MV-4-11 (cell line): ENCODE results near the gene CPXM1.
"Not testable (repeated sequence)": the region's sequence is repeated elsewhere in the genome, so short reads cannot be mapped to it uniquely, and the experiment has no call there.

ENCODE experiments used
- DNase-seq: peaks from one replicate; lab custom pipeline; 2025; lab: John Stamatoyannopoulos, UW

Gene CPXM1

DNA sequence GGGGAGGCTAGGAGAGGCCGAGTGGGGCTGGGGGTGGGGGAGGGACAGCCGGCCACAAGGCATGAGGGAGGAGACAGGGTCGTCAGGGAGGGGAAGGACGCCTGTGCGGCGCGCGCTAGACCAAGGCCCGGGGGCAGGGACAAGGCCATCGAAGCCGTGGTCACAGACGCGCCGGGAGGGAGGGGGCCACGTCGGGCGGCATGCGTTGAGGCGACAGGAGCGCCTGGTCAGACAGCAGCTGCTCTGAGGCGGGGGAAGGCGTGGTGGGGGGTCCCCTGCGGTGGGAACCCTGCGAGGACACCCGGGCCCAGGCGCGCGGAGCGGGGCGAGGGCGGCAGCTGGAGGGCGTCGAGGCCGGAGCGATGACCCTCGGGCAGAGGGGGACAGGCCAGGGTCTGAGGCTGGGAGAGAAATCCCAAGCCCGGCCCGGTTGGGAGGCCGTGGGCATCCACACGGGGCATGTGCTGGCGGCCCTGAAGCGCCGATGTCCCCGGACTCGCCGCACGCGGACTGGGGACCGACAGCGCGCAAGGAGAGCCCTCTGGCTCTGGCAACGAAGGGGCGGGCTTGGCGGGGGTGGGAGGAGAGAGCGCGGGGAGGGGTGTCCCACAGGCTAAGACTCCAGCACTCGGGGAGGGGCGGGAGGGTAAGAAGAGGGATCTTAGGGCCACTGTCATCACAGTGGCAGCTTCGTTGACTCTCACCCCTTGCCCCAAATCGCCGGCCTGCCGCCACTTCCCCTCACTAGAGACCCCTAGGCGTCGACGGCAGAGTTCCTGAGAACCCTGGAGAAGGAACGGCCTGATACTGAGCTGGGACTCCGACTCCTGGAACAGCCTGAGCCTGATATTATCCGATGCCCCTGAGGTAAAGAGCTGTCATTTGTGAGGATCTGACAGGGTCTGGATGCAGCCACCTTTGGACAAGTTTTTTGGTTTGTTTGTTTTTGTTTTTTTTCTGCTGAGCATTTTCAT, 20.8 kb upstream of the CPXM1 start:
- DNase-seq = no peak

GRCh38 chr20:2820084-2820895, 19.9 kb upstream of the CPXM1 start:
- DNase-seq = no peak

- DNase-seq = no peak
These were observed 17.6 kb upstream of the CPXM1 start for GRCh38 chr20:2817891-2818595.

DNA sequence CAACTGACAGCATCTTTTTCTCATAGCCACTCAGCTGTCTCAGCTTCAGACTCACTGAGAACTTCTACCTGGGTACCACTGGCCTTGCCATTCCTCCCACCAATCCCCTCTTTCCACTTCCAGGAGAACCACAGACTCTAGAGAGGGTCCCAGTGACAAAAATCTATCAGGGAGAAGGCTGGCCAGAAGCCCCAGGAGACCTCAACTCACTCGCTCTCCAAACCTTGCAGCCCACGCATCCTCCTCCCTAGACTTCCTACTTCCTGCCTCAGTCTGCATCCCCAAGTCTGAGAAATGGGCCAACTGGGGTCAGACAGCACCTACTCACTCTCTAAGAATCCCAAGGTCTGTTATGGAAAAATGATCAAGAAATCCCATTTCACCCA, 16.9 kb upstream of the CPXM1 start:
- DNase-seq = no peak

GRCh38 chr20:2816583-2817340, 16.3 kb upstream of the CPXM1 start:
- DNase-seq = no peak

- DNase-seq = no peak
These were observed 15.7 kb upstream of the CPXM1 start, which contains the start of gene TMEM239 for GRCh38 chr20:2816030-2816582. TSS of gene TMEM239 (plus strand) at chr20:2816364. CDS start at chr20:2816555, 191 bp downstream.

- DNase-seq = no peak
These were observed 14.9 kb upstream of the CPXM1 start for GRCh38 chr20:2815242-2815900.

DNA sequence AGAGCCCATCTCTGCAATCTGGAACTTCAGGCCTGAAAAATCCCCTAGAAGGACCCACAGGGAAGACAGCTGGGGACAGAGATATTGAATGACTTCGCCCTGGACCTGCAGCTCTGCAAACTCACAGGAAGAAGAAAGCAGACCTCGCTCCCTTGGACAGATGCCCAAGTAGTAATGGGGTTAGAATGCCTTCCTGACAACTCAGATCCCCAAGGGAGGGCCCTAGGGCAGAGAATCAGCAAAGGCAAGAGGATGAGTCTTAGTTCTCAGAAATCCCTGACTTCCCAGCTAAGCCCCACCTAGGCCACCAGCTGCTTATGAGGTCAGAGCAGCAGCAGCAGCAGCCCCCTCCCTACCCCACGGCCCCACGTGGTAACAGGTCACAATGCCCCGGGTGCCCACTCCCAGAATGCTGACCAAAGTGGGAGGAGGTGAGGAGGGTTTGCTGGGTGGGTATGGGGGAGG, 14.2 kb upstream of the CPXM1 start, which contains the start of gene C20orf141:
Gene C20orf141, plus strand, starts transcription at position 401 of the 465 bp plus-strand sequence. CDS start 198 bp downstream, outside the sequence.
- peak; percentile 33 for DNase-seq

- DNase-seq = no peak
These were observed 13.6 kb upstream of the CPXM1 start for GRCh38 chr20:2814076-2814475.

DNA sequence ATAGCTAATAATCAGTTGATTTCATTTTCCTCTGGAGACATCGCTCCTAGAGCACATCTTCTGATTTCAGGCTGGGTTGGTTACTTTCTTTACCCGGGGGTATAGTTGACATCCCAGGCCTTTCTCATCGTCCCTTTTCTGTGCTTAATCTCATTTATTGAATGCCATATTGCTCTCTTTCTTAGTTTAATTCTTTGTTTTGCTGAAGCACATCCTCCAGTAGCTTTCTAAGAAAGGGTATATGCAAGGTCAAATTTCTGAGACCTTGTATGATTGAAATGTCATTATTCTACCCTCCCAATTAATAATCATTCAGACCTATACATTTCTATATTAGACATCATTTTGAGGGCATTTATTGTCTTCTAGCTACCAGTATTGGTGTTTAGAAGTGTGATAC, 11.8 kb upstream of the CPXM1 start:
- DNase-seq = no peak

DNA sequence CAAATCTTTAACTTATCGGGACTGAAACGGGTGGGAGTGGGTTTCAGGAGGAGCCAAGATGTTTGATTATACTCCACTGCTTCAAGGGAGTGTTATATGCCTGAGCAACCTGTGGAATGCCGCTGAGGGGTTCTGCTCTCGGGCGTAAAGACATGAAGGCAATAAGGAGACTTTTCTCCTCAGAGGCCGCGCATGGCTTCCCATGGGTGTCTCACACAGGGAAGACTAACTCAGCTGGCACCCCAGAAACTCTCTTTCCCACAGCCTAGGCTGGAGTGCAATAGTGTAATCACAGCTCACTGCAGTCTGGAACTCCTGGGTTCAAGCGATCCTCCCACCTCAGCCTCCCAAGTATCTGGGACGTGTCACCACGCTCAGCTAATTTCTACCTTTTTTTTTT, 9.3 kb upstream of the CPXM1 start:
- no peak for DNase-seq

DNA sequence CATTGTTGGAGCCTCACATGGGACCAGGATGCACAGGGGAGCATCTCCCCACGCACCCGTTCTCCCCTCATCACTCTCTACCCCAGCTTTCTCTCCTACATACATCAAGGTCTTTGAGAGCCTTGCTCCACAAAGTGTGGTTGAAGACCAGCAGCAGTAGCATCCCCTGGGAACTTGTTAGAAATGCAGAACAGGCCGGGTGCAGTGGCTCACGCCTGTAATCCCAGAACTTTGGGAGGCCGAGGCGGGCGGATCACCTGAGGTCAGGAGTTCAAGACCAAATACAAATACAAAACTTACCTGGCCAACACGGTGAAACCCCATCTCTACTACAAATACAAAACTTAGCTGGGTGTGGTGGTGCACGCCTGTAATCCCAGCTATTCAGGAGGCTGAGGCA, 7.5 kb upstream of the CPXM1 start:
- DNase-seq = not testable (repeated sequence)

- DNase-seq = no peak
These were observed 6.6 kb upstream of the CPXM1 start for GRCh38 chr20:2807019-2807418.

DNA sequence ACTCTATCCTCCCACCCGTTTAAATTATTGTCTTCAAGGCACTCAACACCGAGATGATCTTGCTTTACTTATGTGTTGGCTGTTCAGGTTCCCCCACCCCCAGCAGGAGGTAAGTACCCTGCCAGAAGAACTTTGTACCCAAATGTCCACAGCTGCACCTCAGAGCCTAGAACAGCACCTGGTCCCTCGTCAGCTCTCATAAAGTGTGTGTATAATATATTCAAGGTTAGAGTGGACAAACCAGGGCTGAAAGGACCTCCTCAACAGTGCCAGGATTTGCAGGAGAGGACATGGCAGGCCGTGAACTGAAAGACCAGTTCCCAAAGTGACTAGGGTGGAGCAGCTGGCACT, 5.9 kb upstream of the CPXM1 start:
- DNase-seq = no peak

DNA sequence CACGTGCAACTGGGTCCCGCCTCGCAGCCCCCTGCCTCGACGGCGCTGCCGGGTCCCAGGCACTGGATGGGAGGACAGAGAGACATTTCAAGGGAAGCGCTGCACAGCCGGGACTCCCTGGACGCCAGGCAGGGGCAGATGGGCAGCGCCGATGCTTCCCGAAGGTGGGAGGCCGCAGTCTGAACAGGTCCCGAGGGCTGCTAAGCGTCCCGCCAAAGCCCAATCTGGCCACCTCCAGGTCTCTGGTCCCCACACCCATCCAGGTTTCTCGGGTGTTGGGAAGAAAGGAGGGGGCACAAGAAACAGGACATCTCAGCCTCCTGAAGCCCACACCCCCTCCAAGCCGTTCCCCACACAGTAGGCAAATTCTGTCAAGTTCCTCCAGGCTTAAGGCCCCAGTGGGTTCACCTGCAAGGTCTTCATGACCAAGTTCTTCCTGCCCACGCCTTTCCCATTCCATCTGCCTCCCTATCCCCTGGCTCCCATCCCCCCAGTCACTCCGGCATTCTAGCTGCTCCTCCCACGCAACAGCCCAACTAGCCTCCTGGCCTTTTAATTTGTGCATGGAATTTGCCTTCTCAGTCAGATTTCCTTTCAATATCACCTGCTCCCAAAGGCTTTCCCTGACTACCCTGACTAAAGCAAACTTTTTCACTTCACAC, 5.4 kb upstream of the CPXM1 start:
- DNase-seq = no peak

DNA sequence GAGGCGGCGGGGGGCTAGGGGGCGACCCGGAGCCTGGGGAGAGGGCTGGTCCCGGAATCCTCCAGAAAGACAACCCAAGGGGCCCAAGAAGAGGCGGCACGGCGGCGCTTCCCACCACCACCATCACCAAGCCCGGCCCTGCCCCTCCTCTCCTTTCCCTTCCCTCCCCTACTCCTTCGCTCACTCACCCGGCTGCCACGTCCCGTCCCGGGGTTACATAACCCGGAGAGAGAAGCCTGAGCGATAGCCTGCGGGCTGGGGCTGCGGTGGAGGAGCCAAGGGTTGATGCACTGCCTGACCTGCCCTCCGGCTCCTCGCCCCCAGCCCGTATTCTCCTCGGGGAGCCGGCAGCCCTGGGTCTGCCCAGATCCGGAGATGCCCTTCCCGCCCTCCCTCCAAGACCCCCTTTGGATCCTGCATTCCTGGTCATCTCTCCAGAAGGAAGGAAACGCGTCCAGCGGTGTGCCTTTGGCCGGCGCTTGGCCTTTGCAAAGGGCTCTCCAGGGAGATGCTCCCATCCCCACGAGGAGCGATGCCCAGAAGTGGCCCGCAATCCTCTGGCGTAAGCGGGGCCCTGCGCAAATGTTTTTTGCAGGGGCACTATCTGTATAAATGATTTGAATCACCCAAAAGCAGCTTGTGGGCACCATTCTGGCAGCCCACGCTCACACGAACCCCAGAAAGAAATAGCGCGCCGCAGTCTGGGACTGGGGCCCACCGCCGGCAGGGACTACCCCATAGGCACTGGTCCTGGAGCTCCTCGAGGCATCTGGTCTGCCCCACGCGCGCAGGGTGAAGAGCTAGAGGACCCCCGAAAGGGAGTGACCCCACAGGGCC, 4.6 kb upstream of the CPXM1 start:
- peak; percentile 41 for DNase-seq

- no peak for DNase-seq
These were observed 3.8 kb upstream of the CPXM1 start for GRCh38 chr20:2804041-2804828.

DNA sequence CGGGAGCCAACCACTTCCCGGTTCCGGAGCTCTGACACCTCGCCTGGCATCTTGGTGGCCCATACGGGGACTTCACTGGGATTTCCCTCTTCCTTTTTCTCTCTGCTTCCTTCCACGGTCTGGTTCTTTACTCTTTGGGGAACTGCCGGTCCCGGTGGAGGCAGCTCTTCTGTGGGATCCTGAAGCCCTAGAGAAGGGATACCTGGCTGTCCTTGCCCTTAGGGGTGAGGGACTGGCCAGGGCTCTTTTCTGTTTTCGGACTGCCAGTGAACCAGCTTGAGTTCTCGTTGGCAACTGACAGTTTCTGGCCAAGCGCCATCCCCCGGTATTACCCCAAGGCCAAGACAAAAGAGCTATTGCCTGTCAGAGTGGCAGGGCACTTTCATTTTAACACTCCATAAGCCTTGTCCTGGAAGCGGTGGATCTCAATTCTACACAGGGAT, 880 bp upstream of the CPXM1 start:
- no peak for DNase-seq
